ENCODE results near the gene PNCK.

The PNCK gene

DNA sequence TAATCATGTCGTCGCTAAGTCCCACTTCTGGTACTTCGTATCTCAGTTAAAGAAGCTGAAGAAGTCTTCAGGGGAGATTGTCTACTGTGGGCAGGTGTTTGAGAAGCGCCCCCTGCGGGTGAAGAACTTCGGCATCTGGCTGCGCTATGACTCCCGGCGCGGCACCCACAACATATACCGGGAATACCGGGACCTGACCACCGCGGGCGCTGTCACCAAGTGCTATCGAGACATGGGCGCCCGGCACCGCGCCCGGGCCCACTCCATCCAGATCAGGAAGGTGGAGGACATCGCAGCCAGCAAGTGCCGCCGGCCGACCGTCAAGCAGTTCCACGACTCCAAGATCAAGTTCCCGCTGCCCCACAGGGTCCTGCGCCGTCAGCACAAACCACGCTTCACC is 11.3 kb downstream of the PNCK start:
- peak; percentile 49 for DNase-seq (ENCODE audit: low spot score)

DNA sequence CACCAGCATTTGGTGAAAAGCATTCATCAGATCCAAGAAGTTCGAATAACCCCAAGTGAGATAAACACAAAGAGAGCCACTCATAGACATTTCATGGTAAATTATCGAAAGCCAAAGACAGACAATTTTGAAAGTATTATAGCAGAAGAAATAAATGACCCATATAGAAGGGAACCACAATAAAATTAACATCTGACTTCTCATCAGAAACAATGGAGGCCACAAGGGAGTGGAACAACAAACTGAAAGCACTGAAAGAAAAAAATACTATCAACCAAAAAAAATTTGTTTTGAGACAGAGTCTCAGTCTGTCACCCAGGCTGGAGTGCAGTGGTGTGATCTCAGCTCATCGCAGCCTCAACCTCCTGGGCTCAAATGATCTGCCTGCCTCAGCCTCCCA is 14.3 kb downstream of the PNCK start:
- no peak for DNase-seq (ENCODE audit: low spot score)

DNA sequence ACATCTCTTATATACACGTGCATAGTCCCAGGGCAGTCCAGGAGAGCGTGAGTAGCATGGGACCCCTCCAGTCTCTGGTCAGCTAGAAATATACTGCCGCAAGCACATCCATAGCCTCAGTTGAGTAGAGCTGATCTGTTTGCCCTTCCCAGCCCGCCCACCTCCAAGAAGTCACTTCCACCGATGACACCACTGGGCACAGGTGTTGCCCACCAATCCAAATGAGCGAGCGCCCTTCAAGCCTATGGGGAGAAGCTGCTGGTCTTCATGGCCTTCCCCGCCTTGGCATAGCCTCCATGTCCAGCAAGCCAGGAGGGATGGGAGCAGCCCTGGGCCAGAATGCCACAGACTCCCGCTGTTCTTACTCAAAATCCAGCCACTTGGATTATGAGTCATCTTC is 16.5 kb downstream of the PNCK start:
- DNase-seq (ENCODE audit: low spot score), result no peak

DNA sequence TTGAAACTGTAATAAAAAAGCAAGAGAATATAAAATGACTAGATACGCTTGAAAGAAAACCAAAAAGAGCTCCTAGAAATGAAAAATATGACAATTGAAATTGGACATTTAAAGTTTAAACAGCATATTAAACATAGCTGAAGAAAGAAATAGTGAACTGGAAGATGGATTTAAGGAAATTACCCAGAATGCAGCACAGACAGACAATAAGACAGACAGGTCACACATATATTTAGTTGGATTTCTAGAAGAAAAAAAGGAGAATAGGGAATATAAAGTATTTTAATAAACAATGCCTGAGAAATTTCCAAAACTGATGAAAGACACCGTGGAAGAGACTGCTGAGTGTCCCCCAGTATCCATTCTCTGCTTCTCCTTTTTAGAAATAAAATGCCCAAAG is 20.1 kb downstream of the PNCK start:
- no peak for DNase-seq (ENCODE audit: low spot score)

DNA sequence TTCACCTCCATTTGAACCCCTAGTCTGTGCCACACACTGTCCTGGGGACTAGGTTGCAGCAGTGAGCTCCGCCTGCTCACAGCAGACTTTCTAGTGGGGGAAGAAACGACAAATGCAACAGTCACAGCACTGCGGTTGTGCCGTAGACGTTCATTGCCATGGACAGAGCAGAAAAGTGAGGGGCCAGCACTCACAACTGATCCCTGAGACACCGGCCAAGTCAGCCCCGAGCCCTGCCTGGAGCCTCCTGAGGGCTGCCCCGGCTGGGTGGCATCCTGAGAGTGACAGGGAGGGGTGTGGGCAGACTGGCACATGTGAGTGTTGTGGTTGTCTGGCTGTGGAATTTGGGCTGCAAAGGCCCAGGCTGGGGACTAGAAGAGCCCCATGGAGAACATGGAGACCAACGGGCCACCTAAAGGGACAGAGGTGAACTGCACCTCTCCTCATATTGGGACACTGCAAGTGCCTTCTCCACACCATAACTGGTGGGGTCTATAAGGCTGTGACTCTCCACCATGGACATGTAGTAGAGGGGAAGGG is 22.0 kb downstream of the PNCK start:
- peak; percentile 12 for DNase-seq (ENCODE audit: low spot score)

DNA sequence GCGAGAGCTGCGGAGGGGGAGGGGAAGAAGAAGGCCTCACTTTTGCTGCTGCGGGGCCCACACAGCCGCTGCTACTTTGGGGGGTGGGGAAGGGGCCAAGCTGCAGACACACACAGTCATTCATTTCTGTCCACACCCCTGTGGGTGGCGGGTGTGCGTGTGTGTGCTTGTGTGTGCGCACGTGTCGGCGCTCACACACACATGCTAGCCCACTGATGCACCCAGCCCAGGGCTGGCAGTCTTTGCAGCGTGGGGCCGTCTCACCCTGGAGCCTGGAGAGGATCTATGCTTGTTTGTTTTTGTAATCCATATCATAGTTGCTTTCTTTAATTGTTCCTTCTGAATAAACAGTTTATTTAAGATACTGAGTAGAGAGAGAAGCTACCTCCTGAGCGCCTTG is 22.7 kb downstream of the PNCK start:
- DNase-seq (ENCODE audit: low spot score), result no peak

DNA sequence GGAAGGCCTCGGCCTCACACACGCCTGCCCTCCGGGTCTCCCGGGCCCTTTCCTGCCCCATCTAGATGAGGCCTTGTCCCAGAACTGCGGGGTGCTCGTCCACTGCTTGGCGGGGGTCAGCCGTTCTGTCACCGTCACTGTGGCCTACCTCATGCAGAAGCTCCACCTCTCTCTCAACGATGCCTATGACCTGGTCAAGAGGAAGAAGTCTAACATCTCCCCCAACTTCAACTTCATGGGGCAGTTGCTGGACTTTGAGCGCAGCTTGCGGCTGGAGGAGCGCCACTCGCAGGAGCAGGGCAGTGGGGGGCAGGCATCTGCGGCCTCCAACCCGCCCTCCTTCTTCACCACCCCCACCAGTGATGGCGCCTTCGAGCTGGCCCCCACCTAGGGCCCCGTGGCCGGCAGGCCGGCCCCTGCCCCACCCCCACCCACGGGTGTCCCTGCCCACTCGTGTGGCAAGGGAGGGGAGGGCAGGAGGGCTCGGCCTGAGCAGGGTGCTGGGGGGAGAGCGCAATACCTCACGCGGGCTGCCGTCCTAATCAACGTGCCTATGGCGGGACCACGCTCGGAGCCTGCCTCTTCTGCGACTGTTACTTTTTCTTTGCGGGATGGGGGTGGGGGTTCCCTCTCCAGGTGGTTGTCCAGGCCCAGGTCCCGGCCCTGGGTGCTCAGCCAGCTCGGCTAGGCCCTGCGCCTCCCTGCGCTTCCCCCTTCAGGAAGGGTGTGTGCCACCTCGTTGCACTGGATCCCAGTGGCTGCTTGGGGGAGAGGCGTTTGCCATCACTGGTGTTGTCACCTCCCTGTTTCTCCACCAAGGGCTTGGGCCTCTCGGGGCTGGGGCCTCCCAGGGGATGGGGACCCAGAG is 23.5 kb downstream of the PNCK start:
- DNase-seq (ENCODE audit: low spot score), result no peak

DNA sequence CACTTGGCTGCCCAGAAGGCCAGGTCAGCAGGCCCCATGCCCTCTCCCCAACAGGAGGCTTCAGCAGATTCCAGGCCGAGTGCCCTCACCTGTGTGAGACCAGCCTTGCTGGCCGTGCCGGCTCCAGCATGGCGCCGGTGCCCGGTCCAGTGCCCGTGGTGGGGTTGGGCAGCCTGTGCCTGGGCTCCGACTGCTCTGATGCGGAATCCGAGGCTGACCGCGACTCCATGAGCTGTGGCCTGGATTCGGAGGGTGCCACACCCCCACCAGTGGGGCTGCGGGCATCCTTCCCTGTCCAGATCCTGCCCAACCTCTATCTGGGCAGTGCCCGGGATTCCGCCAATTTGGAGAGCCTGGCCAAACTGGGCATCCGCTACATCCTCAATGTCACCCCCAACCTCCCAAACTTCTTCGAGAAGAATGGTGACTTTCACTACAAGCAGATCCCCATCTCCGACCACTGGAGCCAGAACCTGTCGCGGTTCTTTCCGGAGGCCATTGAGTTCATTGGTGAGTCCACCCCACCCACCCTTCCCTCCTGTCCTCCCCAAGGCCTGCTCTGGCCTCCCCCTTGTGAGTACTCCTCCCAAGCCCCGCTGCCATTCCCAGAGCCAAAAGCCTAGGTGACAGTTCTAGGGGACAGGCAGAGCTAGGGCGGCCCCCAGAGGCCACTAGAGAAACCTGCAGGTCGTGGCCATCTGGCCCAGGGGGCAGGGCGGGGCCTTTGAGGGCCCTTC is 24.3 kb downstream of the PNCK start:
- DNase-seq (ENCODE audit: low spot score), result peak; percentile 32

DNA sequence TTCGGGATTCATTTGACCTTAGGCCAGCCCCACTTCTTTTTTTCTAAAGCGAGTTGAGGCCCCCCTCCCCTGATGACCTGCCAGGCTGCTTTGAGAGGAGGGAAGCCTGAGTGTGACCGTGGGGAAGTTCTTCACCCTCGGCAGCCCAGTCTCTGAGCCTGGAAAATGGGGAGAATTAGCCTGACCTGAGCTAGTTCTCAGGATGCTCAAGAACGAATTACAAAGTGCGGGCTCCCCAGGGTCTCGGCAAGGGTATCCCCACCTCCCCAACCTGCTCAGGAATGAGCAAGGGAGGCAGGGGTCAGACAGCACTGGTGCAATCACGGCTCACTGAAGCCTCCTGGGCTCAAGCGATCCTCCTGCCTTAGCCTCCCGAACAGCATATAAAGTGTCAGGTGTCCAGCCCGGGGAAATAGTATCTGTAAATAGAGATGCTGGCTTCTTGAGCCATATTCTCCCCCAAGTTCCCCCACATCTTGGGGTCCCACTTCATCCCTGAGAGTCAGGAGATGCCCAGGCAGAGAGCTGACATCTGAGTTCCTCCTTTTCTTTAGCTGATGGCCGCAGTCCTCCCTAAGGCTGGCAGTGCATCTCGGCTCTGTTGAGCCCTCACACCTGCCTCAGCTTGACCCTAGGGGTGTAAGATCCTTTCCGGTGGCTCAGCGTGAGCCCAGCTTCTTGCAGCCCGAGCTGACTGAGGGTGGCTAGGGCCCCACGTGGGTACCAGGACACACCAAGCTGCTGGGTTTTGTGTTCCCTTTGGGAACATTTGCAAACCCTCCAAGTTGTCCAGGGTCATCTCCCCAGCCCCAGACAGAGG is 25.0 kb downstream of the PNCK start:
- no peak for DNase-seq (ENCODE audit: low spot score)

DNA sequence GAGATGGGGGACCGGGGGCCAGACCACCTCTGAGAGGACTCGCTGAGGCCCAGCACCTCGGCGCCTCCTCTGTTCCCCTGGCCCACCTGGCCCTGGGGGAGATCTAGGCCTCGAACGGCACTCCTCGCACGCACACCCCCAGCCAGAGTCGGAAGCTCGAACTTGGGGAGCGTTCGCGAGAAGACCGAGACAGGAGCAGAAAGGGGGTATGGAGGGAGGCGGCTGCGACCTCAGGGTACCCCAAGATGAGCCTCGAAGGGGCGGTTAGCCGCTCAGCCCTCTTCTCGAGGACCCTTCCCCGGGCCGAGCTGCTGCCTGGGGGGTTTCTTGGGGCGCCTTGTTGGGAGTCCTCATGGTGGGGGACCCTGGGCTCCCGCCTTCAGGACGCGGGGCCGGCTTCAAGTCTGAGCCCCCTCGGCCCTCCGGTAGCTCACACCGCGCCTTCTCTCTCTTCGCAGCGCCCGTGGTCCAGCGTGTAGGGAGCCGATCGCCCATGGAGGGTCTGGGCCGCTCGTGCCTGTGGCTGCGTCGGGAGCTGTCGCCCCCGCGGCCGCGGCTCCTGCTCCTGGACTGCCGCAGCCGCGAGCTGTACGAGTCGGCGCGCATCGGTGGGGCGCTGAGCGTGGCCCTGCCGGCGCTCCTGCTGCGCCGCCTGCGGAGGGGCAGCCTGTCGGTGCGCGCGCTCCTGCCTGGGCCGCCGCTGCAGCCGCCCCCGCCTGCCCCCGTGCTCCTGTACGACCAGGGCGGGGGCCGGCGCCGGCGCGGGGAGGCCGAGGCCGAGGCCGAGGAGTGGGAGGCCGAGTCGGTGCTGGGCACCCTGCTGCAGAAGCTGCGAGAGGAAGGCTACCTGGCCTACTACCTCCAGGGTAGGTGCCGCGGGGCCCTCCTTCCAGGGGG is 25.9 kb downstream of the PNCK start:
- no peak for DNase-seq (ENCODE audit: low spot score)

DNA sequence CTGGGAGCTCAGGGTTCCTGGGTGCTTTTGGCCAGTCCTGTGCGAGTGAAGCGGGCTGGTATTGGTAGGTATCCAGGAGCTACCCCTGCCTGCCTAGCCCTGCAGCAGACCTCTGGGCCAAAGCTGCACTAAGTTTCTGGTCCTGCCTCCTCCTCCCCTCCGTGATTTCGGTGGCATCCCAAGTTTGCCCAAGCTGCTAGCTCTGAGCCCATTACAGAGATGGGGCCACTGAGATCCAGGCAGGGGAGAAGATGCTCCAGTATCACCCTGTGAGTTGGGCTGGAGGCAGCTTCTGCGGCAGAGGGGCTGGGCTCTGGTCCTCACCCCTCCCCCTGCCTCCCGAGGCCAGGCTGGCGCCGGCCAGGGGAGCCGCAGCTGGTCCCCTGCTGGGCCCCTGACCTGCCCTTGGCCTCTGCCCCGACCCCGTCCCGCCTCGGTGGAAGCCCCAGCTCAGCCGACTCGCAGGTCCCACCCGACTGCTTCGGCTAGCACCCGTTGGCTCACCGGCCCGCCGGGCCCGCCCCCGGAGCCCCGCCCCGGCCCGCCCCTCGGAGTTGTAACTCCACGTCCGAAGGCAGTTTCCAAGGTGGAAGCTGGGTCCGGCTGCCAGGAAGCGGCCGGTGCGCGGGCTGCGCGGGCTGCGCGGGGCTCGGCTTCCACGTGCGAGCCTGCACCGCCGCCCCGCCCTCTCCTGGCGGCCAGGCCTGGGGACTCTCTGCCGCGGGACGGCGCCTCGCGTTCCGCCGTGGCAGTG is 26.8 kb downstream of the PNCK start, which contains the start of gene DUSP9:
DUSP9 (plus strand) TSS at position 584 of the 754 bp plus-strand sequence. CDS start 751 bp downstream, outside the sequence.
- DNase-seq (ENCODE audit: low spot score), result peak; percentile 48

DNA sequence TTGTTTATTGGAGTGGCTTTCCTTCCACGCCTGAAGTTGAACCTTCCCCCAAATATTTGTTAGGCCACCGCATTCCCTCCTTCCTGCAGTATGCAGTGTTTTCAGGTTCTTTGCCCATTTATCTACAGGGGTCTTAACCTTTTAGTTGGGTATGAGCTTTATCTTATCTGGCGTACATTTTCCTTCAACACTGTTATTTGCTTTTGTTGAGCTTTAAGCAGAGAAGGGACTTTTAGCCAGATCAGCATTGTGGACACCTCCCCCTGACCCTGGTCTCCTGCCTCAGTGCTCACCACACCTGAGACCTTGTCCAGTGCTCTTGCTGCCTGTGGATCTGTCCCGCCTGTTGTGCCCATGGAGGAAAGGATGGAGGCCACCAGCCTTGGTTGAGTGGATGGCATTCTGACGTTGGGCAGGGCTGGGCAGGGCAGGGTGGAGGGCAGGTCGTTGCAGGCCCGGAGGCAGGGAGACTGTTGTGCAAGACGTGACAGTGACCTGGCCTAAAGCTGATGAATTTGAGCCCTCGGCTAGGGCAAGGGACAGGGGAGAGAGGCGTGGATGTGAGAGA is 27.6 kb downstream of the PNCK start:
- DNase-seq (ENCODE audit: low spot score), result no peak

DNA sequence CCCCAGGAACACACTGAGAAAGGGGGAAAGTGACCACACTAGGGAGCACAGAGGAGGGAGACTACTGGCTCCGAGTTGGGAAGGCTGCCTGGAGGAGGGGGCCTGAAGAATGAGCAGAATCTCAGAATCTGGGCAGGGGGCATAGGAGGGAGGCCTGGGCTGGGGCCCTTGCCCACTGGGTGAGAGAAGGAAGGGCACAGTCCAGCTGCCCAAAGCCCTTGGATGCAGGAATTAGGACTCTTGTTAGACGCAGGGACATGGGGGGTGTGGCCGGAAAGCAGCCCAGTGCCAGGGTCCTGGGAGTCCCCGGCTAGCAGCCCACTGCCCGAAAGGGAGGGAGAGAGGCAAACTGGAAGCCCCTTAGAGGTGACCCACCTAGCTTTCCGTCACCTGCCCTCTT is 28.5 kb downstream of the PNCK start:
- no peak for DNase-seq (ENCODE audit: low spot score)

DNA sequence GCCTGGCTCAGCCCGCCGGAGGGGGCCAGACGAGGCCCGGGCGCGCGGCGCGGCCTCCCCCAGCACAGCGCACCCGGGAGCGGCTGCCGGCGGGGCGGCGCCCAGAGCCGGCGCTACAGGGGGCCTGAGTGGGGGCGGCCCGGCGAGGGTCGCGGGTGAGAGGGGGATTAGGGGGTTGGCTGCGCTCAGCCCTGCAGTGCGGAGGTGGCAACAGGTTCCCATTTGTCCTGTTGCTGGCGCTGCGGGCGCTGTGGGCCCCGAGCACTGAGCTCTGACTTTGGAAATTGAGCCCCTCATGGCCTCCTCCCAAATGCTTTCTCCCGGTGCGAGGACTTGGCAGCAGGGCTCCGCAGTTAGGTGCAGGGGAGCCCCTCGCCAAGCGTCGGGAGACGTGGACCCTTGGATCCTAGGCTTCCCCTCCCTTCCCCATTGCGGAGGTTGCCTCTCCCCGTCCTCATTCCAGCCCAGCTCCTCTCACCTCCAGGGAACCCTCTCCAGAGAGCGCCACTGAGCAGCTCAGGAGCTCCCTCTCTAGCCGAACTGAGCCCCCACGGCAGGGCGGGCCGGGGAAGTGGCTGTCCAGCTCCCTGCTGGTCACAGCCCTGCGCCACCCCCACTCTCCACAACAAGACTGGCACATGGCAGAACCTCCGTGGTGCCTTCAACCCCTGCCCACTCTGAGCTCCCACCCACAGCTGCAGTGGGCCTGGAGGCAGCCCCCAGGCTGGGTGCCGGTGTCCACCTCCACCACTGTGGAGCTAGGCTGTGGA is 29.1 kb downstream of the PNCK start:
- DNase-seq (ENCODE audit: low spot score), result no peak

DNA sequence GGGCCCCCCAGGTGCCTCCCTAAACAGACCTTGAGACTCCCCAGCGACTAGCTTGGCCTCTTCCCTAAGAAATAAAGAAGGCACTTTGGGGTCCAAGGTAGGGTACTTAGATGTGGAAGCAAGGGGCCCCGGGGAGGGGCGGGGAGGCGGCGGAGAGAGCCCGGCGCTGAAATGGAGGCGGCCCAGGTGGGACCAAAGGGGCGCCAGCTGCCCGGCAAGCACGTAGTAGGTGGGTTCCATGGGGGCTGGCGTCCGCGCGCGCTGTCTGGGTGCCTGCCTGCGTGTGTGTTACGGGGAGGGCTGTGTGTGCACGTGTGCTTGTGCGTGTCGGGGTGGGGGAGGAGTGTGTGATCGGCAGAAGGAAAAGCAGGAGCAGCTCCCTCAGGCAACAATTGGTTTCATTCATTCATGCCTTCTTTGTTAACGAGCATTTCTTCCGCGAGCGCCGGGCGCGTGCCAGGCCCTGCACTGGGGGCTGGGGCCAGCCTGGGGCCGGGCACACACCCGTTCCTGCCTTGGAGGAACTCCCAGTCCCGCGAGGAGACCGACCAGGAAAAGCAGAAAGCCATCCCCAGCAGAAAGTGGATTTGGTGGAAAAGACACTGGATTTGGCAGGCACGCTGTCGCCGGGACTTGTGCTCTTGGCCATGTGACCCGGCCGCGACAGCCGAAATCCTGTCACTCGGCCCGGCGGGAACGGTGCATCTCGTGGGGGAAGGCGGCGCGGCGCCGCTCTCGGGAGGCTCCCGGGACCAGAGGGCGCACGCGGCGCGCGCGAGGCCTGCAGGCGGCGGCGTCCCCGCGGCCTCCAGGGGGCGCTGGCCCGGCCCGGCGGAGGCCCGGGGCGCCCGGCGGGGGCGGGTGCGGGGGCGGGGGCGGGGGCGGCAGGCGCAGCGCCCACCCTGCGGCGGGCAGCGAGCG is 29.9 kb downstream of the PNCK start:
- peak; percentile 9 for DNase-seq (ENCODE audit: low spot score)

DNA sequence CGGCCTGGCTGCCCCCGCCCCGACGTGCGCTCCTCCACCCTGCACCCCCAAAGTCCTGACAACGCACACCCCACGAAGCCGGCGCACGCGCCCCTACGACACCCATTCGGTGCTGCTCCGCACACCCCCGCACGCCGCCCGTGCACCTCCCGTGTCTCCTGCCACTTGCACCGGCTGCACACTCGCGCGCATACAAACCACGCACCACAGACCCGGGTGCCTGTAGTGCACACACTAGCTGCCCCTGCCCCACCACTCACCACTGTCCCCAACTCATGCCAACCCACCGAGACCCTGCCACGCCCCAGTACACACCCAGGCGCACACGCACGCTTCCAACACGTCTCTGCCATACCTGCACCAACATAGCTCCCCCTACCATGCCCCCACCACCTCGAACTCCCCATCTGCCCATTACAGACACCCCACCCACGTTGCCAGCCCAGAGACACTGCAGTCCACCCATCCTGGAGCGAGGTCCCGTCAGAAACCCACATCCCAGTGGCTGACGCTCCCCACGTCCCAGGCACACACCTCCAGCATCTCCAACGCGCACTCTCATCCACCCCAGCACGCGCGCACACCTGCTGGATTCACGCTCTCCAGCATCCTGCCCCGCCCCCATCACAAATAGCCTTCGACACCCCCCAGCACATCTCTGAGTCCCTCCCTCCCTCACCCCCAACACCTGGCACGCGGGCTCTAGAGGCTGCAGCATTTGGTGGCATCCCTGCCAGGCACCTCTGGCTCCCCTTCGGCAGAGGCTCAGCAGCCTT is 30.8 kb downstream of the PNCK start:
- DNase-seq (ENCODE audit: low spot score), result no peak

DNA sequence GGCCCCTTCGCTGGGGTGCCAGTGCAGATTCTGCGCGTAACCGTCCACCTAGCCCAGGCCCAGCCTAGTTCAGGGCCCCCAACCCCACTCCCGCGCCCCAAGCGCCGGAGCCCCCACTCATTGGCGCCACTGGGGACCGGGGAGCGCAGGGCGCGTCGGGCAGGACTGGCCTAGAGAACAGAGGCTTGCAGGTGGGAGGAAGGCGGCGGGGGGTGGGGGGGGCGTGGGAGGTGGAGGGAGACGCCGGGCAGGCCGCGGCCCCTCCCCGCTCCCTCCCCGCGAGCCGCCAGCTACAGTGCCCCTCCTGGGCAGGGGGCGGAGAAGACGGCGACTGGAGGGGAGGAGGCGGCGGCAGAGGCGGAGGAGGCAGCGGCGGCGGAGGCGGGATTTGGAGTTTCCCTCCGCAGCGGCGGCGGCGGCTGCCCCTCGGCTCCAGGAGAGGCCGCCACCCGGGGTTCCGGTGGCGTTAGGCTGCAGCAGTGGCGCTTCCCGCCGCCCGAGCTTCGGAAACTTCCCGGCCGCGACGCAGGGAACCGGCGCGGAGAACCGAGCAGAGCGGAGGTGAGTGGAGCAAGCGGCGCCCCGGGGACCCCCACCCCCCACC is 31.5 kb downstream of the PNCK start:
- DNase-seq (ENCODE audit: low spot score), result no peak

All from kidney tubule cell (primary cell).